DND-41 (cell line): ENCODE measurements around the gene TRAF3IP1.

Experiments
- ATAC-seq: fragments of 200-7000 bp; cut with Tn5 transposase; 3 replicates; pipeline ENCODE4 v1.9.1; 2021; ENCODE audit warnings: low read depth; ENCODE audit not compliant: insufficient read depth
- DNase-seq: peaks from one replicate; pipeline ENCODE4 v3.0.0-alpha.2; 2020
- H2AFZ ChIP-seq: 2 replicates; pipeline ENCODE4 v1.6.0; 2012; ENCODE audit warnings: low read depth, low read length
- H3K27ac ChIP-seq: 2 replicates; pipeline ENCODE4 v1.5.1; 2012; ENCODE audit warnings: low read length, inconsistent platforms
- H3K27me3 ChIP-seq: fragments of 200-600 bp; sonication (generic); 2 replicates; pipeline ENCODE4 v1.6.0; 2012; ENCODE audit warnings: low read length, mild to moderate bottlenecking, inconsistent platforms; ENCODE audit not compliant: insufficient read depth, poor library complexity
- H3K36me3 ChIP-seq: 2 replicates; pipeline ENCODE4 v1.5.1; 2012; ENCODE audit warnings: low read length, inconsistent platforms; ENCODE audit not compliant: insufficient read depth
- H3K4me1 ChIP-seq: 2 replicates; pipeline ENCODE4 v1.5.1; 2012; ENCODE audit warnings: mild to moderate bottlenecking, low read length; ENCODE audit not compliant: insufficient read depth
- H3K4me2 ChIP-seq: 2 replicates; pipeline ENCODE4 v1.6.0; 2012; ENCODE audit warnings: mild to moderate bottlenecking, moderate library complexity, low read length, inconsistent platforms; ENCODE audit not compliant: insufficient read depth
- H3K4me3 ChIP-seq, 2 experiments: fragments of 200-600 bp in 1 of 2; shearing (Covaris generic) in 1 of 2; 2 replicates each; pipeline ENCODE4 v1.5.1; 2012 to 2016; ENCODE audit warnings: inconsistent platforms in 2 of 2, low read length in 2 of 2, mild to moderate bottlenecking in 2 of 2, low read depth in 1 of 2, moderate library complexity in 1 of 2
- H3K79me2 ChIP-seq: 2 replicates; pipeline ENCODE4 v1.6.0; 2012; ENCODE audit warnings: low read length, inconsistent platforms; ENCODE audit not compliant: insufficient read depth
- H3K9ac ChIP-seq: 2 replicates; pipeline ENCODE4 v1.6.0; 2012; ENCODE audit warnings: low read depth, mild to moderate bottlenecking, inconsistent platforms, low read length, moderate library complexity
- H3K9me3 ChIP-seq: 2 replicates; pipeline ENCODE4 v1.5.1; 2012; ENCODE audit warnings: low read length, moderate library complexity, mild to moderate bottlenecking, inconsistent platforms; ENCODE audit not compliant: insufficient read depth, severe bottlenecking
- H4K20me1 ChIP-seq: 2 replicates; pipeline ENCODE4 v1.6.0; 2012; ENCODE audit warnings: low read length; ENCODE audit not compliant: insufficient read depth
- EZH2 ChIP-seq: IDR thresholded peaks from 3 replicates; pipeline ENCODE4 v1.6.1; 2012; ENCODE audit warnings: borderline replicate concordance, low read depth, mild to moderate bottlenecking, moderate library complexity, low read length, inconsistent platforms; ENCODE audit not compliant: severe bottlenecking
- TF ChIP-seq, protein P1 (sequence below): IDR thresholded peaks from 2 replicates; pipeline ENCODE4 v1.5.1; 2012; ENCODE audit warnings: borderline replicate concordance, low read length, moderate library complexity, mild to moderate bottlenecking; ENCODE audit not compliant: poor library complexity, severe bottlenecking; ENCODE audit errors: extremely low read depth

Gene TRAF3IP1

DNA sequence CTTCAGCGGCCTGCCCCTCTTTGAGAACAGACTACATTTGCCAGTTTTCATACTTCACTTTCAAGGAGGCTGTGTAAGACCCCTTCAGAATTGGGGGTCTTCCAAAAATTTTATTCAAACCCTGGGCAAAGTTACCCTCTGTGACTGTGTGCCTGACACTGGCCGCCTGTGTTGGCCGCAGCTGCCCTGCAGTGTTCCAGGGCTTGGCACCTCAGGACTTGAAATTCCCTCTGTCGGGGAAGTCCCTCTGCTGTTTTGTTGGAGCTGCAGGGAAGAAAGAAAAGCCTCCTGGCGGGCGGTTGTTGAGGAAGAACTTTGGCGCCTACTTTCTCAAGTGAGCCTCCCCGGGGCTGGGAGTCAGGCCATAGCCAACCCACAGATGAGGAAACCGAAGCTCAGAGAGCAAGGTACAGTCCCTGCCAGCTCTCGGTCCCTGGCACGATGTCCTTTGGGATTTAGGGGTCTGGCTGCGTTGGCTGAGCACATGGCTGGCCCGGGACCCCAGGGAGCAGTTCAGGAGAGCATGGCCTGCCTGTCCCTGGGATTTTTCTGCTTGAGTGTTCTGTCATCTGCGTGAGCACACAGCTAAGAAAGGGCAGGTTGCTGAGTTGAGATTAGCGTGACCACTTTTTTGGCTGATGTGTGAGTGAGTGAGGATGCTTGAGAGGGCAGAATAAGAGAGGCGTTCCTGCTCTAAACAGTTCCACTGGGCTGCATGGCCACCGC, 88.5 kb downstream of the TRAF3IP1 start:
- Histone ChIP-seq H3K4me1 (no peaks in the 10 kb centered on the region), H2AFZ (no peak overlapping the region), H3K4me2 (no peak overlapping the region), H3K36me3 (no peaks in the 10 kb centered on the region), H4K20me1 (no peaks in the 10 kb centered on the region), H3K27me3 (no peaks in the 10 kb centered on the region), H3K79me2 (no peaks in the 10 kb centered on the region), H3K27ac (no peak overlapping the region), H3K9ac (no peak overlapping the region), H3K4me3 (no peak overlapping the region), H3K9me3 (no peaks in the 10 kb centered on the region)
- ATAC-seq (no peak), DNase-seq (no peak)
- TF ChIP-seq EZH2, result no peak
- TF ChIP-seq, protein P1, sequence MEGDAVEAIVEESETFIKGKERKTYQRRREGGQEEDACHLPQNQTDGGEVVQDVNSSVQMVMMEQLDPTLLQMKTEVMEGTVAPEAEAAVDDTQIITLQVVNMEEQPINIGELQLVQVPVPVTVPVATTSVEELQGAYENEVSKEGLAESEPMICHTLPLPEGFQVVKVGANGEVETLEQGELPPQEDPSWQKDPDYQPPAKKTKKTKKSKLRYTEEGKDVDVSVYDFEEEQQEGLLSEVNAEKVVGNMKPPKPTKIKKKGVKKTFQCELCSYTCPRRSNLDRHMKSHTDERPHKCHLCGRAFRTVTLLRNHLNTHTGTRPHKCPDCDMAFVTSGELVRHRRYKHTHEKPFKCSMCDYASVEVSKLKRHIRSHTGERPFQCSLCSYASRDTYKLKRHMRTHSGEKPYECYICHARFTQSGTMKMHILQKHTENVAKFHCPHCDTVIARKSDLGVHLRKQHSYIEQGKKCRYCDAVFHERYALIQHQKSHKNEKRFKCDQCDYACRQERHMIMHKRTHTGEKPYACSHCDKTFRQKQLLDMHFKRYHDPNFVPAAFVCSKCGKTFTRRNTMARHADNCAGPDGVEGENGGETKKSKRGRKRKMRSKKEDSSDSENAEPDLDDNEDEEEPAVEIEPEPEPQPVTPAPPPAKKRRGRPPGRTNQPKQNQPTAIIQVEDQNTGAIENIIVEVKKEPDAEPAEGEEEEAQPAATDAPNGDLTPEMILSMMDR, result no peak

DNA sequence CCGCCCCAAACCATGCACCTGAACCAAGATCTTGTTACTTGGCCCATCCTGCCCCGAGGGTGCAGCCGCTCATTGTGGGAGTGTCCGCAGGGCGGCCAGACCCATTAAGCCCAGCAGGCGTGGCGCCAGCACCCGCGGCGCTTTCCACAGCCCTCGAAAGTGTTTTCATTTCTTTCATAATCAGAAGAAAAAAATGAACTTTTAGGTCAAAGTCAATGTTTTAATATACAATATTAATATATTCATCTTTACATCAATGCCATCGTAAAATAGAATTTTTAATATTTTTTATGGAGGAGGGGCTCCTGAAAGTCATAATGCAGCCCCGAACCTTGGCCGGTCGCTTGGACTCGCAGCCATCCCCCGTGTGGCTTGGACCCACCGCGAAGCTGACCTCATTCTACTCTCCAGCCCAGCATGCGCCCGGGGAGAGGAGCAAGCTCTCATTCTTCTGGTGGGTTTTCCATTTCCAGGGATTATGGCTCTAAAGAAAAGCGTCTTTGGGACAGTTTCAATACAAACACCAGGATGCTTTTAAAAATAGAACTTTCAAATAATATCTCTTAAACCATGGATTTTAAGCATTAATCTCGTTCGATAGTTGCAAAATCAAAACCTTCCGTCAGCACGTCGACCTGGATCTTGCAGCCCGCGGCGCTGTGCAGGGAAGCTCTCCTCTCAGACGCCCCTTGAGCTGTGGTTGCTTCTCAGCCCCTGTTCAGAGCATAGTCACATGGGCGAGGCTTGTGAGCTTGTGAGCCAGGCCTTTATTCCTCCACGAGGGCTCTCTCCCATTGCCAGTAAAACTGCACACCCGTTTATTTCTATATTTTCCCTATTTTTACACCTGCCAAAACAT, 89.3 kb downstream of the TRAF3IP1 start:
- DNase-seq (no peak), ATAC-seq (no peak)
- TF ChIP-seq, protein P1, result no peak
- no peak for TF ChIP-seq EZH2
- Histone ChIP-seq H3K9me3 (no peaks in the 10 kb centered on the region), H3K36me3 (no peaks in the 10 kb centered on the region), H4K20me1 (no peaks in the 10 kb centered on the region), H3K4me3 (no peak overlapping the region), H2AFZ (no peak overlapping the region), H3K79me2 (no peaks in the 10 kb centered on the region), H3K4me1 (no peaks in the 10 kb centered on the region), H3K4me2 (no peak overlapping the region), H3K27me3 (no peaks in the 10 kb centered on the region), H3K9ac (no peak overlapping the region), H3K27ac (no peak overlapping the region)

DNA sequence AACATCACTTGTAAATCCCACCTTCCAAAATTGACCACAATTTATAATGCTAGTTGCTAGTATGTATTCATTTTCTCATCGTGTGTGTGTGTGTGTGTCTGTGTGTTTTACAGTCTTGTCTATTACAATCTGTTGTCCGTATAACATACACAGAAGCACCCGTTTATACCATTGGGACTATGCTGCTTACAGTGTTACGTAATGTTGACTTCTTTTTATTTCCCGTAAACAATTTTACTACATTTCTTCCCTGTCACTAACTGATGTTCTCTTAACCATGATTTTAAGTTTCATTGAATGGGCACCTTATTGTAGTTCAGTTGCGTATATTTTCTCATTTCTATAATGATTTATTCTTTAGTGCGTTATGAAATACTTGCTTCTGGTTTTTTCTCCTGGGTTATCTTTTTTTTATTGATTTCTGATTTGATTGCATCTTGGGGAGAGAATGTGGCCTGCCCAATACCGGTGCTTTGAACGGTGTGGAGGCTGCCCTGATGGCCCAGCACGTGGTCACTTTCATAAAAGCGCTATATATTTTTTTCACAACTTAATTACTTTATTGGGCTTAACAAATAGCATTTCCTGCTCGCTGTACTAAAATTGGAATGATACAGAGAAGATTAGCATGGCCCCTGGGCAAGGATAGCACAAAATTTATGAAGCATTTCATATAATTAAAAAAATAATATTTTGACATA, 91.9 kb downstream of the TRAF3IP1 start:
- Histone ChIP-seq H3K36me3 (peaks cover 5% of the 10 kb centered on the region; the same call in 1 of the 2 replicates), H3K9me3 (peaks cover 14% of the 10 kb centered on the region), H3K4me2 (no peak overlapping the region), H3K9ac (no peak overlapping the region), H3K27me3 (no peaks in the 10 kb centered on the region), H3K4me3 (no peak overlapping the region), H3K27ac (no peak overlapping the region), H3K79me2 (no peaks in the 10 kb centered on the region), H2AFZ (no peak overlapping the region), H3K4me1 (peaks cover 4% of the 10 kb centered on the region), H4K20me1 (no peaks in the 10 kb centered on the region)
- TF ChIP-seq, protein P1, result no peak
- TF ChIP-seq EZH2, result no peak
- ATAC-seq (no peak), DNase-seq (no peak)
